GM06990 (cell line): Measurements from ENCODE around the gene SLC30A9.

Experiments
- DNase-seq: peaks from one replicate; pipeline ENCODE4 v3.0.0-alpha.2; 2011; ENCODE audit not compliant: insufficient read length; ENCODE audit errors: extremely low read depth
- H3K27me3 ChIP-seq: replicated peaks from 2 replicates; pipeline ENCODE4 v1.6.0; 2011; ENCODE audit warnings: low read length; ENCODE audit not compliant: control insufficient read depth, insufficient read depth
- H3K36me3 ChIP-seq: 2 replicates; pipeline ENCODE4 v1.5.1; 2011; ENCODE audit warnings: low read length; ENCODE audit not compliant: control insufficient read depth, insufficient read depth
- H3K4me3 ChIP-seq: replicated peaks from 2 replicates; pipeline ENCODE4 v1.5.1; 2011; ENCODE audit warnings: low read depth, mild to moderate bottlenecking, control low read depth, low read length
- TF ChIP-seq, protein P1 (sequence below): IDR thresholded peaks from 2 replicates; pipeline ENCODE4 v1.5.1; 2011; ENCODE audit warnings: low read length, control low read depth, mild to moderate bottlenecking, inconsistent platforms; ENCODE audit not compliant: insufficient read depth, poor library complexity, severe bottlenecking

The SLC30A9 gene

DNA sequence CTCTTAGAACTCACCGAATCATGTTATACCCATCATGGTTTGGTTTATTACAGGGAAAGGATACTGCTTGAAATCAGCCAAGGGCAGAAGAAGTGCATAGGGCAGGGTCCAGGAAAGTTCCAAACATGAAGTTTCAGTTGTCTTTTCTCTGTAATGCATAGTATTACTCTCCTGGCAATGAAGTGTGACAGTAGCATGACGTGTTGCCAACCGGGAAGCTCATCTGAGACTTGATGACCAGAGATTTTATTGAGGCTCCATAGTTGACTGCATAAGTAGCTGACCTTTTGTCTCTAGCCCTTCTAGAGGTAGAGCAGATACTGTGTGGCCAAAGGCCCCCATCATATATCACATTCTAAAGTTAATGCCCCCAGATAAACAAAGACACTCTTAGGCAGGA, 90.0 kb downstream of the SLC30A9 start:
- Histone ChIP-seq H3K4me3 (no peak overlapping the region), H3K36me3 (no peaks in the 10 kb centered on the region), H3K27me3 (no peaks in the 10 kb centered on the region)
- TF ChIP-seq, protein P1, sequence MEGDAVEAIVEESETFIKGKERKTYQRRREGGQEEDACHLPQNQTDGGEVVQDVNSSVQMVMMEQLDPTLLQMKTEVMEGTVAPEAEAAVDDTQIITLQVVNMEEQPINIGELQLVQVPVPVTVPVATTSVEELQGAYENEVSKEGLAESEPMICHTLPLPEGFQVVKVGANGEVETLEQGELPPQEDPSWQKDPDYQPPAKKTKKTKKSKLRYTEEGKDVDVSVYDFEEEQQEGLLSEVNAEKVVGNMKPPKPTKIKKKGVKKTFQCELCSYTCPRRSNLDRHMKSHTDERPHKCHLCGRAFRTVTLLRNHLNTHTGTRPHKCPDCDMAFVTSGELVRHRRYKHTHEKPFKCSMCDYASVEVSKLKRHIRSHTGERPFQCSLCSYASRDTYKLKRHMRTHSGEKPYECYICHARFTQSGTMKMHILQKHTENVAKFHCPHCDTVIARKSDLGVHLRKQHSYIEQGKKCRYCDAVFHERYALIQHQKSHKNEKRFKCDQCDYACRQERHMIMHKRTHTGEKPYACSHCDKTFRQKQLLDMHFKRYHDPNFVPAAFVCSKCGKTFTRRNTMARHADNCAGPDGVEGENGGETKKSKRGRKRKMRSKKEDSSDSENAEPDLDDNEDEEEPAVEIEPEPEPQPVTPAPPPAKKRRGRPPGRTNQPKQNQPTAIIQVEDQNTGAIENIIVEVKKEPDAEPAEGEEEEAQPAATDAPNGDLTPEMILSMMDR, result no peak
- DNase-seq, result no peak

DNA sequence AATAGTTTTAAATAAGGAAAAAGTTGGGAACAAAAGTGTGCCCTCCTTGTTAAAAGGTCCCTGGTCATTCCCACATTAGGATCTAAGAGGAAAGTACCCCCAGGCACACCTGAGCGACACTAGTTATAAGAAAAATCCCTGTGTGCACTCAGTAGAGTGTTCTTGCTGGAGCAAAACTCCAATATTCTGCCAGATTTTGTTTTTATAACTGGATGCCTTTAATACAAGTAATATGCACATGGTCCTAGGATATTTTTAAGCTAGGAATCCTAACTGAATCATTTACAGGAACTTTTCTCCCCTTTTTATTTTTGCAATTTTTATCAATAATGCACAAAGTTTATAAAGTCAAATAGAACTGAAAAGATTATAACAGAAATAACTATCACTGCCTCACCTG, 93.5 kb downstream of the SLC30A9 start:
- Histone ChIP-seq H3K36me3 (no peaks in the 10 kb centered on the region), H3K27me3 (no peaks in the 10 kb centered on the region), H3K4me3 (no peak overlapping the region)
- no peak for DNase-seq
- TF ChIP-seq, protein P1, result no peak

DNA sequence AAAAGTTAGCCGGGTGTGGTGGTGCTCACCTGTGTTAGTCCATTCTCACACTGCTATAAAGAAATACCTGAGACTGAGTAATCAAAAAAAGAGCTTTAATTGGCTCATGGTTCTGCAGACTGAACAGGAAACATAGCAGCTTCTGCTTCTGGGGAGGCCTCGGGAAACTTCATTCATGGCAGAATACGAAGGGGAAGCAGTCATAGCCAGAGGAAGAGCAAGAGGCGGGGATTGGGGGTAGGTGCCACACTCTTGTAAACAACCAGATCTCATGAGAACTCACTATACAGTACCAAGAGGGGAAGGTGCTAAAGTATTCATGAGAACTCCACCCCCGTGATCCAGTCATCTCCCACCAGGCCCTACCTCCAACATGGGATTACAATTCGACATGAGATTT, 98.1 kb downstream of the SLC30A9 start:
- H3K36me3 ChIP-seq, result no peaks in the 10 kb centered on the region
- no peak for DNase-seq
- H3K4me3 ChIP-seq, result no peak overlapping the region
- no peaks in the 10 kb centered on the region for H3K27me3 ChIP-seq
- TF ChIP-seq, protein P1, result no peak

DNA sequence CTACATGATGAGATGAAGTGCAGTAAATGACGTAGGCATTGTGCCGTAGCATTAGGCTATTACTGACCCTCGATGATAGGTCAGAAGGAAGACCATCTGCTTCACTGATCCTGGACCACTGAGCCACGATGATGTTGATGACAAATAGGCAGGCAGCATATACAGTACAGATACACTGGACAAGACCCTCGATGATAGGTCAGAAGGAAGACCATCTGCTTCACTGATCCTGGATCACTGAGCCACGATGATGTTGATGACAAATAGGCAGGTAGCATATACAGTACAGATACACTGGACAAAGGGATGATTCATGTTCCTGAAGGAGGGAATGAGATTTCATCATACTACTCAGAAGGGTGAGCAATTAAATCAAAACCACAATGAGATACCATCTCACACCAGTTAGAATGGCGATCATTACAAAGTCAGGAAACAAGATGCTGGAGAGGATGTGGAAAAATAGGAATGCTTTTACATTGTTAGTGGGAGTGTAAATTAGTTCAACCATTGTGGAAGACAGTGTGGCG, 111.2 kb downstream of the SLC30A9 start:
- TF ChIP-seq, protein P1, result no peak
- no peaks in the 10 kb centered on the region for H3K27me3 ChIP-seq
- H3K36me3 ChIP-seq, result no peaks in the 10 kb centered on the region
- DNase-seq, result no peak
- H3K4me3 ChIP-seq, result no peak overlapping the region

DNA sequence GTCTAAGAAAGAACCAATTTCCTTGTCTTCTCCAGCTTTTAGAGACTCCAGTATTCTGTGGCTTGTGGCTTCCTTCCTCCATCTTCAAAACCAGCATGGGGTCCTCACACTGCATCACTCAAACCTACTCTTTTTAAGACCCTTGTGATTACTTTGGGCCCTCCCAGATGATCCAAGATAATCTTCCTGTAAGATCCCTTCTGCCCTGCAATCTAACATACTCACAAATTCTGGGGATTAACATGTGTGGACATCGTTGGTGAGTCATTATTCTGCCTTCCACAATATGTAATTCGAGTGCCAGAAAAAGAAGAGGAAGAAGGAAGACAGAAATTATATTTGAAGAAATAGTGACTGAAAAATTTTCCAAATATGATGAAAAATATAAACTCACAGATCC, 114.2 kb downstream of the SLC30A9 start:
- no peak for DNase-seq
- Histone ChIP-seq H3K27me3 (no peaks in the 10 kb centered on the region), H3K36me3 (no peaks in the 10 kb centered on the region), H3K4me3 (no peak overlapping the region)
- TF ChIP-seq, protein P1, result no peak

DNA sequence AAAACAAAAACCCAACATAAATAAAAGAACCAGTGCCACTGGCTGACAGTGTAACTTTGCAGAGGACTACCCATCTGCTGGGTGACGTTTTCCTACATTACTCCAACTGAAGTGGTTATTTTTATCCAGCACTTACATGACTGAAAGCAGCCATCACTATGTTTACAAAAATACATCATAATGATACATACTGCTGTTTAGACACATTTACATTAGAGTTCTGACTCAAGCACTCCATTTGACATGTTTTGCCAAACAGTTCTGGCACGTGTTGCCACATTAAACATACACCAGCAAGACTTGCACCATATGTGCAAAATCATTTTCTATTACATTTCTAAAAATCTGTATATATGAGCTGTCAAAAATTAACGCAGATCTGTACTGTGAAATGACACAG, 122.5 kb downstream of the SLC30A9 start:
- Histone ChIP-seq H3K27me3 (no peaks in the 10 kb centered on the region), H3K4me3 (no peak overlapping the region), H3K36me3 (no peaks in the 10 kb centered on the region)
- DNase-seq, result no peak
- TF ChIP-seq, protein P1, result no peak
